Erythroblast (primary cell): Measurements from ENCODE around the gene DTX1.

ENCODE experiments used
- GATA1 ChIP-seq: IDR thresholded peaks from 2 replicates; pipeline ENCODE4 v1.6.1; 2011; ENCODE audit warnings: low read depth, mild to moderate bottlenecking, control low read depth, low read length, moderate library complexity
- POLR2A ChIP-seq: IDR thresholded peaks from 2 replicates; pipeline ENCODE4 v1.6.1; 2011; ENCODE audit warnings: mild to moderate bottlenecking, low read length

DNA sequence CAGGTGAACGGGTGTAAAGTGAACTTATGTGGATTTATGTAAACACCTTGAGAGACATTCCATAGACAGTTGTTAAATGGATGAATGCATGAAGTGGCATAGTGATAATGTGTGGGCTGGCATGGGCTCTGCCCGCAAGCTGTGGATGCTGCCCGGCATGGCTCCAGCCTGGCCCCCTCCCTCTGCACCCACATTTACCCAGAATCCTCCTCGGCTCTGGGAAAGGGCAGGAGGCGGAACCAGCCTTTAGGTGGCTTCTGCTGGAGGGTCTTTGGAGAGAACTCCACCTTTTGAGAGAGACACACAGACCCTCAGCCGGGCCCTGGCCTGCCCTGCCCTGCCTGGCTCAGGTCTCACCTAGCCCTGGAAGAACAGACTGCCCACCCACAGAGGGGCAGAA is 60.3 kb downstream of the DTX1 start:
- TF ChIP-seq POLR2A (no peak), GATA1 (no peak)
